CD4-positive, alpha-beta T cell treated with Interferon gamma for 1 hour (primary cell): ENCODE measurements around the gene RAD54L.
"Not testable (repeated sequence)": the region's sequence is repeated elsewhere in the genome, so short reads cannot be mapped to it uniquely, and the experiment has no call there.

ENCODE experiments used
- DNase-seq: peaks from one replicate; pipeline ENCODE4 v3.0.0-alpha.2; 2020

RAD54L gene

DNA sequence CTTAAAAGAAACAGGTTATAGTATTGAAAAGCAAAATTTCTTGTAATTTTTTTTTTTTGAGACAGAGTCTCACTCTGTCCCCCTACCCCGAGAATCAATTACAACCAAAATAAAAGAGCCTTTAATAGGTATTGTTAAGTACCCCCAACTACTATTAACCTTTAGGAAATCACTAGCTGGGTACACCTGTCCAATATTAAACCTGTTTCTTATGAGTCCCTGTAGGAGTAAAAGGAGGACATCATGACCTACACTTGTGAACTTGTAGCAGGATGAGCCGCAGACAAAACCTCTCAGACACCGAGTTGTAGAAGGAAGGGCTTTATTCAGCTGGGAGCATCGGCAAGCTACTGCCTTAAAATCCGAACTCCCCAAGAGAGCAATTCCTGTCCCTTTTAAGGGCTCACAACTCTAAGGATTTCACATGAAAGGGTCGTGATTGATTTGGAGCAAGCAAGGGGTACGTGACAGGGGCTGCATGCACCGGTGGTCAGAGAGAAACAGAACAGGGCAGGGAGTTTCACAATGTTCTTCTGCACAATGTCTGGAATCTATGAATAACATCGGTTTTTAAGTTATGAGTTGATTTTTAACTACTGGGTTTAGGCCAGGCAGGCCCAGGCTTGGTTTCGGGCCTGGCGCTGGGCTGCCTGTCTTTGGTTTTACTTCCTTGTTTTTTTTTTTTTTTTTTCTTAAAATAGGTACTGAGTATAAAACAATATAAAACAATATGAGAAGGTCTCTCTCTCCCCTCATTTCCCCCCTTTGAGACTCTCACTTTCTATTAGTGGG is 77.9 kb downstream of the RAD54L start:
- not testable (repeated sequence) for DNase-seq
